OCI-LY1 (cell line): Measurements from ENCODE around the gene DHX58.

Source experiments
- EZH2 ChIP-seq: fragments of 200-600 bp; sonication (generic), shearing (Covaris generic); IDR thresholded peaks from 2 replicates; pipeline ENCODE4 v1.8.0; 2017; ENCODE audit warnings: borderline replicate concordance, mixed run types, mild to moderate bottlenecking, antibody characterized with exemption, low read length, moderate library complexity, mixed read lengths
- TF ChIP-seq, protein P1 (sequence below): fragments of 200-600 bp; sonication (generic), shearing (Covaris generic); IDR thresholded peaks from 2 replicates; pipeline ENCODE4 v1.5.1; 2017; ENCODE audit warnings: mild to moderate bottlenecking, antibody characterized with exemption, low read length, moderate library complexity, mixed read lengths

DNA sequence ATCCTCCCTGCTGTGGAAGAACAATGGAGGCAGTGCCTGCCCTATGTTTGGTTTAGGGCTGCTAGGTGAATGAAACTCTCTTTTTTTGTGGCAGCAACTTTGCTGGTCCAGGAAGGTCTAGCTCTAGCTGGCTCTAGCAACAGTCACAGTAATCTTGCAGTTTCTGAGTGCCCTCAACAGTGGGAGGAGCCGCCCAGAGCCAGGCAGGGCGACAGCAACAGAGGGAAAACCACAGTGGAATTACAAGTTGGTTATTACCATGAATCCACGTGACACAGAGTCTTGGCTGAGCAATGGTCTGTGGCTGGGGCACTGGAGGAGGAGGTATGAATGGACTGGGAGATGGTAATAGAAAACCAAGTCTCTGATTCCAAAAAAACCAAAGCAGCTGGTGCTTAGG is 20.4 kb upstream of the DHX58 start:
- TF ChIP-seq, protein P1, sequence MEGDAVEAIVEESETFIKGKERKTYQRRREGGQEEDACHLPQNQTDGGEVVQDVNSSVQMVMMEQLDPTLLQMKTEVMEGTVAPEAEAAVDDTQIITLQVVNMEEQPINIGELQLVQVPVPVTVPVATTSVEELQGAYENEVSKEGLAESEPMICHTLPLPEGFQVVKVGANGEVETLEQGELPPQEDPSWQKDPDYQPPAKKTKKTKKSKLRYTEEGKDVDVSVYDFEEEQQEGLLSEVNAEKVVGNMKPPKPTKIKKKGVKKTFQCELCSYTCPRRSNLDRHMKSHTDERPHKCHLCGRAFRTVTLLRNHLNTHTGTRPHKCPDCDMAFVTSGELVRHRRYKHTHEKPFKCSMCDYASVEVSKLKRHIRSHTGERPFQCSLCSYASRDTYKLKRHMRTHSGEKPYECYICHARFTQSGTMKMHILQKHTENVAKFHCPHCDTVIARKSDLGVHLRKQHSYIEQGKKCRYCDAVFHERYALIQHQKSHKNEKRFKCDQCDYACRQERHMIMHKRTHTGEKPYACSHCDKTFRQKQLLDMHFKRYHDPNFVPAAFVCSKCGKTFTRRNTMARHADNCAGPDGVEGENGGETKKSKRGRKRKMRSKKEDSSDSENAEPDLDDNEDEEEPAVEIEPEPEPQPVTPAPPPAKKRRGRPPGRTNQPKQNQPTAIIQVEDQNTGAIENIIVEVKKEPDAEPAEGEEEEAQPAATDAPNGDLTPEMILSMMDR: no peak
- TF ChIP-seq EZH2: no peak
